GM19397 (cell line): ENCODE results near the gene FTSJ1.
A peak's percentile ranks its signal among the peaks of the same experiment; 100 is the strongest.
"Not testable (repeated sequence)": the region's sequence is repeated elsewhere in the genome, so short reads cannot be mapped to it uniquely, and the experiment has no call there.

ENCODE experiments used
- ATAC-seq: cut with Tn5 transposase; IDR thresholded peaks from one replicate; pipeline ENCODE4 v1.9.1; 2021; ENCODE audit warnings: mild to moderate bottlenecking, moderate library complexity; ENCODE audit not compliant: unreplicated experiment

The FTSJ1 gene

GRCh38 chrX:48493890-48494364 is 17.9 kb downstream of the FTSJ1 start:
- no peak for ATAC-seq

GRCh38 chrX:48496660-48497059 is 20.7 kb downstream of the FTSJ1 start:
- ATAC-seq, result no peak

DNA sequence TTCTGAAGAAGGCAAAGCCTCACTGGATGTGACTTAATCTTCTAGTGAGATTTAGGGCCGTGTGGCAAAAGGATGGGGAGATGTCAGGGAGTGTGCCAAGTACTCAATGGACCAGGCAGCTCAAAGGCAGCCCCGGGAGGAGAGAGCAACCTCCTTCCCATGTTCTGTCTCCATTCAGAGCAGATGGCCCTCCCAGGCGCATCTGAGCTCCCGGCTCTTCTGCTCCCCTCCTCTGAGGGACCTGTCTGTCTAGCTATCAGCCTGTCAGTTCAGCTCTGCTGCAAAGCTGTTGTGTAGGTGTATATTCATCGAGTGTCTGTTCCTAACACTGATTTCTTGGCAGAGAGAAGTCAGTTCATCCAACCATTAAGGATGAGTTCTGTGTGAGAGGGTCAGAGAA is 21.9 kb downstream of the FTSJ1 start:
- ATAC-seq, result no peak

- no peak for ATAC-seq
Observed at GRCh38 chrX:48498374-48498809, 22.4 kb downstream of the FTSJ1 start.

- ATAC-seq, result no peak
Observed at GRCh38 chrX:48504261-48504660, 28.3 kb downstream of the FTSJ1 start.

DNA sequence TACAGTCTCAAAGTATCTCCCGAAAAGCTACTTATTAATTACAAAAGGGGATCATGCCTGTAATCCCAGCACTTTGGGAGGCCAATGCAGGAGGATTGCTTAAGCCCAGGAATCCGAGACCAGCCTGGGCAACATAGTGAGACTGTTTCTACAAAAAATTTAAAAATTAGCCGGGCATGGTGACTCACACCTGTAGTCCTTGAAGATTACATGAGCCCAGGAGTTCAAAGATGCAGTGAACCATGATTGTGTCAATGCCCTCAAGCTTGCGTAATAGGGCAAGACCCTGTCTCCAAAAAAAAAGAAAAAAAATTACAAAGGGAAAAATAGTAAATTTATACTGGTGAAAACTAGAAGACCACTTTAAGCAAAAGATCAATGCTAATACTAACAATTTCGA is 29.5 kb downstream of the FTSJ1 start:
- ATAC-seq, result no peak

DNA sequence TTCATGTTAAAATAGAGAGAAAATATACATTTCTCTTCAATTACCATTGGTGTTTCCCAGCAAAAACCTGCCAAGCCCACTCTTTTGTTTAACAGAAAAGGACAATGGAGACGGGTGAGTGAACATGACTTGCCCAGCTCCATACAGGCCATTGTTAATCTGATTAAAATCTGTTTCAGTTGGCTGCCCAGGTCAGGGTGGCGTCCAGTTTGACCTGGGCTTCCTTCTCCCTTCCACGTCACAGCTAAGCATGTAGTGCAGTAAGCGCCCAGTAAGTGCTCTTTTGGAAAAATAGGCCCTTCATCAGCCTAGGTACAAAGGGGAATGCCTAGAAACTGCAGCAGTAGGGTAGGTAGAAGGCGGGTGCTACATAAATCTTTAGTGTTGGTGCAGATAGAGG is 31.2 kb downstream of the FTSJ1 start:
- ATAC-seq, result no peak

GRCh38 chrX:48508400-48509244 is 32.6 kb downstream of the FTSJ1 start, which contains the start of gene PORCN:
Gene PORCN, plus strand, starts transcription at chrX:48508992. Its CDS starts 829 bp downstream, at chrX:48509821.
- ATAC-seq, result peak; percentile 86

GRCh38 chrX:48509245-48509590 is 33.2 kb downstream of the FTSJ1 start:
- ATAC-seq, result peak; percentile 16

GRCh38 chrX:48509619-48510018 is 33.6 kb downstream of the FTSJ1 start:
- ATAC-seq, result no peak

DNA sequence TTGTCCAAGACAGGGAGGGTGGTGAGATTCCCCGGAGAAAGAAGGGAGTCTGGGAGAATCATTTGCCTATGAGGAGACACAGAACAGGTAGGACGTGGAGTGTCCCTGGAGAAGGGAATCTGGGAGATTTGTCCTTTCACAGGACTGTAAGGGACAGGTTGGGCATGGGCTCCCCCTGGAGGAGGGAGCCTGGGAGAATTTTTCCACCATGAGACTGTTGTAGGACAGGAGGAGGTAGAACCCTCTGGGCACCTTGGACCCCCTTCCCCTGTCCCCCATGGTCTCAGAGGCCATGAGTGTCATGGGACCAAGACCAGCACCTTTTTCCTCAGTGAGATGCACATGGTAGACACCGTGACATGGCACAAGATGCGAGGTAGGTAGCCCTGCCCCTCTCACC is 35.6 kb downstream of the FTSJ1 start:
- ATAC-seq, result no peak

DNA sequence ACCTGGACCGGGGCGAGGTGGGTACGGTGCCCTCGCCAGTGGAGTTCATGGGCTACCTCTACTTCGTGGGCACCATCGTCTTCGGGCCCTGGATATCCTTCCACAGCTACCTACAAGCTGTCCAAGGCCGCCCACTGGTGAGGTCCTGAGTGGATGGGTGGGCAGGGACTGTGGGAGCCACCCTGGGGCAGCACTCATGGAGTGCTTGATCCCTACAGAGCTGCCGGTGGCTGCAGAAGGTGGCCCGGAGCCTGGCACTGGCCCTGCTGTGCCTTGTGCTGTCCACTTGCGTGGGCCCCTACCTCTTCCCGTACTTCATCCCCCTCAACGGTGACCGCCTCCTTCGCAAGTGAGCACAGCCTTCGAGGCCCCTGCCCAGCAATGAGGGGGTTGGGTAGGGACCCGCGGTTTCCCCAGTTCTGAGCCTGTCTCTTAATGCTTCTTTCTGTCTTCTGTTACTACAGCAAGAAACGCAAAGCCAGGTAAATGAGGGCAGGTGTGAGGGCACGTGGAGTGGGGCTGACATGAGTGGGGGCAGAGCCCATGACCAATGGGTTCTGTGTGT is 36.5 kb downstream of the FTSJ1 start:
- ATAC-seq, result no peak

DNA sequence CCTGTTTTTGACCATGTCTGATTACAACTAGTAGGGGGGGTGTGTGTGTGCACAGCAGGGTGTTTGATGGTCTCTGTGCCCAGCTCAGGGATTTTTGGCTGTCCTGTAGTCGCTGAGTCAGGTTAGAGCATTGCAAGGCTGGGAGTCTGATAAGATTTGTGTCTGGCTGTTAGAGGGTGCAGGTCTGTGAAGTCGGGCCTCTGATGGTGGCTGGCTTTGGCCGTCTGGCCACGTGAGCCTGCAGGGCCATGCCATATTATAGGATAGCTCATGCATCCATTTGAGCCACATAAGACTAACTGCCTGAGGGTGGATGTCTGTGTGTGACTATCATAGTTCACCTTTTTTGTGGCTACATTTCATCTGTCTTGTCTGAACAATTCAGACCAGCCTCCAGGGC is 37.7 kb downstream of the FTSJ1 start:
- ATAC-seq, result no peak

GRCh38 chrX:48514126-48514806 is 38.3 kb downstream of the FTSJ1 start:
- no peak for ATAC-seq

DNA sequence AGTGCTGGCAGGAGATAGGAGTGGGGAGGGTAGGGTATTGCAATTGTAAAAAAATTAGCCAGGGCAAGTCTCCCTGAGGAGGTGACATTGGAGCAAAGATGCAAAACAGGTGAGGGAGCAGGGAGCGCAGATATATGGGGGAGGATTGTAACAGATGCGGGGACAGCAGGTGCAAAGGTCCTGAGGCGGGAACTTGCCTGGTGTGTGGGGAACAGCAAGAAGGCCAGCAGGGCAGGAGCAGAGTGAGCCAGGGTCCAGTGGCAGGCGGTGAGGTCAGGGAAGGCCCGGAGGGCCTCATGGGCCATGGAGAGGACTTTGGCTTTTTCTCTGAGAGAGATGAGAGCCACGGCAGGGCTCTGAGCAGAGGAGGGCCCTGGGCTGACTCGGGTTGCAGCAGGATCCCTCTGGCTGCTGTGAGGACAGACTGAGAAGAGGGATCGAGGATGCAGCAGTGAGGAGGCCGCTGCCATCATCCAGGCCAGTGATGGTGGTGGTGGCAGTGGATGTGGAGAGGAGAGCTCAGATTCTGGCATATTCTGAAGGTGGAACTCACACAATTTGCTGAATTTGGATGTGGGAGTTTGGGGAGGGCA is 39.0 kb downstream of the FTSJ1 start:
- no peak for ATAC-seq

GRCh38 chrX:48515842-48516241 is 39.8 kb downstream of the FTSJ1 start:
- no peak for ATAC-seq

DNA sequence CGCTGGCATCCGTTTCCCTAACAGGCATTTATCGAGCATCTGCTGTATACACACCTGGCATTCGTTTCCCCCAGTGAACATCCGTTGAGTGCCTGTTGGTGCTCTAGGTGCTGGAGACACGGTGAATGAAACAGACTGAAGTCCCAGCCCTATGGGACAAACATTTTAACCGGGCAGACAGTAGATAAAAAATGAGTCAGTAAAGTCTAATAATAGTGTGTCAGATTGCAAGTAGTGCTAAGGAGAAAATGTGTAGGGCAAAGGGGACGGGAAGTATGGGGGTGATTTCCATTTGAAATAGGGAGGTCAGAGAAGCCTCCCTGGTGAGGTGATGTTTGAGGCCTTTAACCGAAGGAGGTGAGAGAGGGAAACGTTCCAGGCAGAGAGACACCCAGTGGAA is 40.3 kb downstream of the FTSJ1 start:
- no peak for ATAC-seq

DNA sequence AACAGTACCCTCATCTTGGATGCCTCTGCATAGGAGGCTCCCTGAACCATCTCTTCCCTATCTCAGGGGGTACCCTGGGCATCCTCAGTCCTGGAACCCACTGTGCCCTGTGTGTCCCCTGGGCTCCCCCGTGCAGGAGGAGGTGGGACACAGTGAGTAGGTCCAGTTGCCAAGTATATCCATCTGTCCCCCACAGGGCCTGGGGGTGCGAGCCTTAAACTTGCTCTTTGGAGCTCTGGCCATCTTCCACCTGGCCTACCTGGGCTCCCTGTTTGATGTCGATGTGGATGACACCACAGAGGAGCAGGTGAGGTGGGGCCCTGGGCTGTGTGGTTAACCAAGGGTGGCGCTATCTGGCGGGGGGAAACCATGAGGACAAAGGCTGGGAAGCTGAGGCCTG is 41.0 kb downstream of the FTSJ1 start:
- ATAC-seq, result no peak

GRCh38 chrX:48519481-48519880 is 43.5 kb downstream of the FTSJ1 start:
- ATAC-seq, result not testable (repeated sequence)

- ATAC-seq, result no peak
Observed at GRCh38 chrX:48520455-48520854, 44.5 kb downstream of the FTSJ1 start.

DNA sequence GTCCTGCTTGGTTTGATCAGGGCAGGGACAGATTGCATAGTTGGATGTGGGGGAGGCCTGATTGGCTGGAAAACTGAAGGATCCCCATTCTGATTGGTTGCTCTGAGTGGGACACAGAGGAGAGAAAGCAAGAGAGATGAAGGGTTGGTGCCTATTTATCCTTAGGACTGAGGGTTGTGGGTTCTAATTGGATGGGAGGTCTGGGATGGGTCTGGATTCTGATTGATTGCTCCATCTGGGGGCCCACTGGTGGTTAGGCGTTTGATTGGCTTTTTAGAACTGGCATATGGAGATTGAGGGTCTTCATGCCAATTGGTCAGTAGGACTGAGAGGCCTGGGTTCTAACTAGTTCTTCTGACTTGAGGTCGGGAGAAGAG is 45.0 kb downstream of the FTSJ1 start:
- ATAC-seq, result no peak
